MCF 10A (cell line): ENCODE results near the gene BAIAP3. TPM values are rescaled to one million over a fixed set of nuclear protein-coding genes. Genes with fewer than 3 reads are reported as not detected.

Source experiments
- BruUV-seq: library from RNA; stranded (reverse); fragments of 400-500 nt; replicated peaks from 2 replicates; lab custom pipeline; 2021; lab: Mats Ljungman, UMichigan
- CTCF ChIA-PET: fragments of 300-600 bp; sonication (Branson Sonifier 250); formaldehyde crosslinking; extraction: SDS; loops from one replicate; lab custom pipeline; 2021; ENCODE audit warnings: antibody characterized with exemption, inconsistent platforms; lab: Yijun Ruan, JAX
- POLR2A ChIA-PET: fragments of 300-600, 350-650 bp; sonication (Branson Sonifier 250); formaldehyde crosslinking; extraction: SDS; loops from one replicate; lab custom pipeline; 2020; ENCODE audit warnings: antibody characterized with exemption, inconsistent platforms; lab: Yijun Ruan, JAX
- DNase-seq: peaks from one replicate; pipeline ENCODE4 v3.0.0-alpha.2; 2018; ENCODE audit not compliant: unreplicated experiment
- H3K27ac Mint-ChIP-seq: one replicate; pipeline ENCODE4 v1.8.0; 2022; ENCODE audit warnings: mild to moderate bottlenecking, low read depth, mixed read lengths; ENCODE audit not compliant: unreplicated experiment
- H3K27me3 Mint-ChIP-seq: one replicate; pipeline ENCODE4 v1.8.0; 2022; ENCODE audit warnings: mixed read lengths; ENCODE audit not compliant: insufficient read depth, unreplicated experiment
- H3K36me3 Mint-ChIP-seq: one replicate; pipeline ENCODE4 v1.8.0; 2022; ENCODE audit warnings: mild to moderate bottlenecking, moderate library complexity, mixed read lengths; ENCODE audit not compliant: insufficient read depth, unreplicated experiment
- H3K4me1 Mint-ChIP-seq: one replicate; pipeline ENCODE4 v1.8.0; 2022; ENCODE audit warnings: mixed read lengths; ENCODE audit not compliant: insufficient read depth, unreplicated experiment
- H3K4me3 Mint-ChIP-seq: one replicate; pipeline ENCODE4 v1.8.0; 2022; ENCODE audit warnings: mild to moderate bottlenecking, moderate library complexity, mixed read lengths; ENCODE audit not compliant: unreplicated experiment
- H3K9me3 Mint-ChIP-seq: one replicate; pipeline ENCODE4 v1.8.0; 2022; ENCODE audit warnings: mixed read lengths; ENCODE audit not compliant: unreplicated experiment
- CTCF ChIP-seq: fragments of 200-600 bp; IDR thresholded peaks from one replicate; pipeline ENCODE4 v1.8.0; 2022; ENCODE audit warnings: antibody characterized with exemption, mild to moderate bottlenecking; ENCODE audit not compliant: unreplicated experiment
- intact Hi-C: fragments of 100-400 bp; cut with micrococcal nuclease; formaldehyde crosslinking; loops from 2 replicates; pipeline ENCODE4 v1.14.1; 2022
- total RNA-seq: library from RNA; stranded (reverse); gene quantifications from 2 replicates; pipeline ENCODE4 v1.2.3, GENCODE V29; 2022

BAIAP3 gene
- total RNA-seq, 1 experiment from 2014 or later, result 0.75 TPM

DNA sequence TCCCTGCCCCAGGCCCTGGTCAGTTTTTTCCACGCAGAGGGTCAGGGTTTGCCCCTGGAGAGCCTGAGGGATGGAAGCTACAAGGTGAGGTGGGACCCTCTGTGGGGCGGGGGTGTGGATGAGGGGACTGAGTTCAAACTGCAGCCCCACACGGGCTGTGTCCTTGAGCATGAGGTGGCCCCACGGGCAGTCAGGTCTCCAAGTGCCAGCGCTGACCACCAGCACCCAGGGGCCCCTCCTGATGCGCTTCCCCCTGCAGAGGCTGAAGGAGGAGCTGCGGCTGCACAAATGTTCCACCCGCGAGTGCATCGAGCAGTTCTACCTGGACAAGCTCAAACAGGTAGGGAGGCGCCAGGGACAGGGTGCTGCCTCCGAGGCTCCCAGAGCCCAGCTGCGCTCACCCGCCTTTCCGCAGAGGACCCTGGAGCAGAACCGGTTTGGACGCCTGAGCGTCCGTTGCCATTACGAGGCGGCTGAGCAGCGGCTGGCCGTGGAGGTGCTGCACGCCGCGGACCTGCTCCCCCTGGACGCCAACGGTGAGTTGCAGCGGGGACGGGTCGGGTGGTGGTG lies 13.9 kb downstream of the BAIAP3 start:
- no peak for TF ChIP-seq CTCF
- DNase-seq, result no peak
- Mint-ChIP-seq H3K36me3 (peaks cover 10% of the 10 kb centered on the region), H3K4me1 (peaks cover 13% of the 10 kb centered on the region), H3K4me3 (no peak overlapping the region), H3K27ac (no peak overlapping the region), H3K27me3 (no peaks in the 10 kb centered on the region), H3K9me3 (no peaks in the 10 kb centered on the region)
- BruUV-seq, result no TSS peak
- CTCF ChIA-PET, result interaction anchor here (0.6 kb wide), 2 partner anchors 185 to 231 kb away, joined by 3 read pairs; no protein-coding TSS in a partner anchor
- POLR2A ChIA-PET, result interaction anchor here (1.2 kb wide), 1 partner anchor 38 kb away, joined by 3 read pairs; no protein-coding TSS in a partner anchor
- intact Hi-C loops, result no loop called here

GRCh38 chr16:1347962-1348361 lies 14.5 kb downstream of the BAIAP3 start:
- Mint-ChIP-seq H3K27ac (no peak overlapping the region), H3K4me1 (peaks cover 15% of the 10 kb centered on the region), H3K36me3 (peaks cover 16% of the 10 kb centered on the region), H3K27me3 (no peaks in the 10 kb centered on the region), H3K9me3 (no peaks in the 10 kb centered on the region), H3K4me3 (no peak overlapping the region)
- intact Hi-C loops, result no loop called here
- DNase-seq, result no peak
- CTCF ChIA-PET, result no interaction called here
- POLR2A ChIA-PET, result no interaction called here
- no TSS peak for BruUV-seq
- TF ChIP-seq CTCF, result no peak

DNA sequence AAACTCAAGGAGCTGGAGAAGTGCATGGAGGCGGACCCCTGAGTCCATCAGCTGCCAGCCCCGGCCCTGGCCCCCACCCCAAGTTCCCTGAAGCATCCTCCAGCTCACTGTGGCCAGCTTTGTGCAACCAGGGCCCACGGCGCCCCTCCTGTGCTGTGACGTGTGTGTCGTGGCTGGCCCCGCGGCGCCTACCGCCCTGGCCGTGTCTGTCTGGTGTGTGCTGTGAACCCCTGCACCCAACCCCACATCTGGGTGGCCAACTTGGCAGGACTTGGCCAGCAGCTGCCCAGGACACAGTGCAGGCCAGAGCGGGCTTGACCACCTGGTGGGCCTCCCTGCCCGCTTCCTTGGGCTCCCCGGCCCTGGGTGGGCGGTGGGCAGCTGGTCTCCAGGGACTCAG lies 15.0 kb downstream of the BAIAP3 start:
- Mint-ChIP-seq H3K27me3 (no peaks in the 10 kb centered on the region), H3K4me3 (no peak overlapping the region), H3K36me3 (peaks cover 18% of the 10 kb centered on the region), H3K27ac (no peak overlapping the region), H3K4me1 (peaks cover 15% of the 10 kb centered on the region), H3K9me3 (no peaks in the 10 kb centered on the region)
- ChIA-PET CTCF (no interaction called here), POLR2A (no interaction called here)
- BruUV-seq, result no TSS peak
- no peak for TF ChIP-seq CTCF
- intact Hi-C loops, result no loop called here
- no peak for DNase-seq

DNA sequence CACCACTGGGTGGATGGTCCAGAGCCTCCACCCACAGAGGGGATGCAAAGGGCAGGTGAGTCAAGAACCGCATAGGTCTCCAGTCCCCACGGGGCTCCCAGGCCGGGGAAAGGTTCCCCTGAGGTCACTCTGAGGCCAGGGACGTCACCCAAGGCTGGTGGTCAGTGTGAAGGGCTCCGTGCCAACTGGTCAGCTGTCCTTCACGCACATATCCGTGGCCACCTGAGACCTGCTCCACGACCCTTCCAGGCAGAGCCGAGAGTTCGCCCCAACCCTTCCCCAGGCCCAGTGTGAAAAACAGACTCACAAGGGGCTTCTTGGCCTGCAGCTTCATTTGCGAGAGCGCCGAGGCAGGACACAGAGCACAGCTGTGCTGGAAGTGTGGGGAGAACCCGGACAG lies 15.5 kb downstream of the BAIAP3 start:
- Mint-ChIP-seq H3K4me3 (no peak overlapping the region), H3K4me1 (peaks cover 16% of the 10 kb centered on the region), H3K36me3 (peaks cover 18% of the 10 kb centered on the region), H3K27ac (no peak overlapping the region), H3K9me3 (no peaks in the 10 kb centered on the region), H3K27me3 (no peaks in the 10 kb centered on the region)
- TF ChIP-seq CTCF, result no peak
- ChIA-PET CTCF (no interaction called here), POLR2A (no interaction called here)
- intact Hi-C loops, result no loop called here
- DNase-seq, result no peak
- no TSS peak for BruUV-seq
